HG03060 (cell line): Measurements from ENCODE around the gene TPCN1.

Source experiments
- ATAC-seq: cut with Tn5 transposase; IDR thresholded peaks from one replicate; pipeline ENCODE4 v1.9.1; 2021; ENCODE audit warnings: low read depth, moderate number of reproducible peaks; ENCODE audit not compliant: unreplicated experiment

Gene TPCN1

GRCh38 chr12:113298861-113299545, 77.7 kb downstream of the TPCN1 start:
- no peak for ATAC-seq

- ATAC-seq, result no peak
These were observed 78.5 kb downstream of the TPCN1 start for GRCh38 chr12:113299619-113300237.

GRCh38 chr12:113301811-113302210, 80.5 kb downstream of the TPCN1 start:
- ATAC-seq, result no peak

GRCh38 chr12:113302466-113302865, 81.2 kb downstream of the TPCN1 start:
- no peak for ATAC-seq

- ATAC-seq, result no peak
These were observed 81.8 kb downstream of the TPCN1 start for GRCh38 chr12:113302886-113303640.

GRCh38 chr12:113305281-113305856, 84.1 kb downstream of the TPCN1 start:
- ATAC-seq, result no peak

GRCh38 chr12:113306382-113306781, 85.1 kb downstream of the TPCN1 start:
- no peak for ATAC-seq

GRCh38 chr12:113310489-113310888, 89.2 kb downstream of the TPCN1 start:
- ATAC-seq, result no peak

- no peak for ATAC-seq
These were observed 92.9 kb downstream of the TPCN1 start for GRCh38 chr12:113314121-113314529.

- ATAC-seq, result no peak
These were observed 94.1 kb downstream of the TPCN1 start for GRCh38 chr12:113315358-113315757.

GRCh38 chr12:113316155-113316554, 94.9 kb downstream of the TPCN1 start:
- no peak for ATAC-seq

- no peak for ATAC-seq
These were observed 95.9 kb downstream of the TPCN1 start for GRCh38 chr12:113317122-113317521.

GRCh38 chr12:113318046-113318656, 96.9 kb downstream of the TPCN1 start:
- no peak for ATAC-seq

- no peak for ATAC-seq
These were observed 97.8 kb downstream of the TPCN1 start for GRCh38 chr12:113318900-113319628.

- ATAC-seq, result no peak
These were observed 99.1 kb downstream of the TPCN1 start for GRCh38 chr12:113320401-113320800.

- no peak for ATAC-seq
These were observed 101.1 kb downstream of the TPCN1 start for GRCh38 chr12:113322343-113322742.

- ATAC-seq, result no peak
These were observed 104.7 kb downstream of the TPCN1 start for GRCh38 chr12:113325916-113326315.

GRCh38 chr12:113326775-113327395, 105.6 kb downstream of the TPCN1 start:
- ATAC-seq, result no peak

GRCh38 chr12:113328368-113328889, 107.2 kb downstream of the TPCN1 start:
- no peak for ATAC-seq
